SIG-M5 treated with dmso at 0.1 percent for 504 hours (cell line): ENCODE data around the gene ABCB6.

Source experiments
- DNase-seq: peaks from one replicate; lab custom pipeline; 2025; ENCODE audit not compliant: unreplicated experiment; lab: John Stamatoyannopoulos, UW

ABCB6 gene

DNA sequence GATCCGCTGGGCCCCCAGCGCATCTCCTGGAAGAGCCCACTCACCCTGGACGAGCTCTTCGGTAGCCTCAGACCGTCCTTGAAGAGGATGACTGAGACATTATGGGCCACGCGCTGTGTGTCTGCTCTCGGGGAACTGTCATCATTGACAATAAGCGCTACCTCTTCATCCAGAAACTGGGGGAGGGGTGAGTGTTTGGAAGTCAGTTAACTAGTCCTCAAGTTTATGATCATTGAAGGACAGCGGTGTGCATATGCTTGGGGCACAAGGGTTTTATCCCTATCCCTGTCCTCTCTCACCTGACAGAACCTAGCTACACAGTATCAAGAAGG, 27.1 kb upstream of the ABCB6 start:
- no peak for DNase-seq

DNA sequence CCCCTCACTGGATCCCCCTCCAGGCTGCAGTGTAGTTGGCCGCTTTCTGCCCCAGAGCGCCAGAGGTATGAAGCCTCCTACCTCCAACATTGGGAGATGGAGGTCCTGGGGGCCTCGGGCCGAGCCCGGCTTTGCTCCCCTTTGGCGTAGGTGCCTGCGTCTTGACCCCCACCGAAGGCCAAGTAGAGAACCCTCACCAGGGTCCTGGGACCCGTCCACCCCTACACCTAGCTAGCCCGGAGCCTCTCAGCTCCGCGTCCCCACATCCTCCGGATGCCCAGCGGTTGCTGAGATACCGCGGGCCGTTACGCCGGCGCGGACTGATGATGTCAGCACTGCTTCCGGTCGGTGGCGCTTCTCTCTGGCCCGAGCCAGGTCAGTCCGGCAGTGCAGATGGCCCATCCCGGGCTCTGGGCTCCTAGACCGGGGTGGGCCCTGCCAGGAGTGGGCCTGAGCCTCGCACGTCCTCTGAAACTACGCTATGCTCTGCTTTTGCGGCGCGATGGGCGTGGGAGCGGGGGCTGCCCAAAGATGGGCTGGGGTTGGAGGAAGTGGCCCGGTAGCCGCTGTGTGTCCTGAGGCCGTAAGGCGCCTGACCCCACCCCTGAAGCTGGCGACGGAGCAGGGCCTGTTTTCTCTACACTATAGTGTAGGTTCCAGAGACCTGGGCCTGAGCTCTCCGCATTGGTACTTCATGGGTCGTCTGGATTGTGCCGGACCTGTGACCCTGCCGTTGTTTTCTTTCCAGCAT, 26.6 kb upstream of the ABCB6 start, which contains the start of the genes GLB1L and STK16:
GLB1L (minus strand) TSS at position 297 of the 751 bp plus-strand sequence. CDS start 1,871 bp downstream, outside the sequence.
STK16 (plus strand) TSS at position 332 of the 751 bp plus-strand sequence. CDS start 521 bp downstream, outside the sequence.
- DNase-seq, result peak; percentile 75

DNA sequence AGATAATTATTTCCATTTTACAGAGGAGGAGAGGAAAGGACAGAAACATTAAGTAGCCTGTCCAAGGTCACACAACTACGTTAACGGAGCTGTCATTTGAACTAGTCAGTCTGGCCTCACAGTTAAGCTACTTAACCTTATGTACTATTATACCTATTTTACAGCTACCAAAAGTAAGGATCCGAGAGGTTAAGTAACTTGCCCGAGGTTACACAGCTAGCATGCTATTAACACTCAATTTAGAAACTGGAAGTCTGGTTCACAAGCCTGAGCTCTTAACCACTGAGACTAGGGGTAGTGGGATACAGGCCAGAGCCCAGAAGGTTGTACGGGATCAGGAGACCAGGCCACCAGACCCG, 26.0 kb upstream of the ABCB6 start:
- DNase-seq, result no peak

DNA sequence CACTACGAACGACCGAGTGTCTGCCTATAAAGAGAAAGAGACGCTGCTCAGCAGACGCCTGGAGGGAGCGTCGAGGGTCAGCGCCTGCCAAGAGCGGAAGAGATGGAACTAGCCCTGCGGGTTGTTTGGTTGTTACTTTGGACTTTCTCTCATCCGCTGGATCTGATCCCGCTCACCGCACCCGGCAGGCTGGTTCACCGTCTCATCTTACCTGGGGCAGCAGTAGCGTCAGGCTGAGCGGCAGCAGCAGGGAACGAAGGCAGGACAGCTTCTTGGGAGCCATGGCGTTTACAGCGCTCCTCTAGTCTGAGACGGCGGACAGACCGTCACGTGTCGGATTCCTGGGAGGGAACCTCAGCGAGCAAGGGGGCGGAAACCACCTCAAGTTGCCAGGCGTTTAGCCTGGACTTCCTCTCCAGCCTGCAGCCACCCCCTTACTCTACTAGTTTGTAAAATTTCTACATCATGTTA, 24.6 kb upstream of the ABCB6 start:
- no peak for DNase-seq

DNA sequence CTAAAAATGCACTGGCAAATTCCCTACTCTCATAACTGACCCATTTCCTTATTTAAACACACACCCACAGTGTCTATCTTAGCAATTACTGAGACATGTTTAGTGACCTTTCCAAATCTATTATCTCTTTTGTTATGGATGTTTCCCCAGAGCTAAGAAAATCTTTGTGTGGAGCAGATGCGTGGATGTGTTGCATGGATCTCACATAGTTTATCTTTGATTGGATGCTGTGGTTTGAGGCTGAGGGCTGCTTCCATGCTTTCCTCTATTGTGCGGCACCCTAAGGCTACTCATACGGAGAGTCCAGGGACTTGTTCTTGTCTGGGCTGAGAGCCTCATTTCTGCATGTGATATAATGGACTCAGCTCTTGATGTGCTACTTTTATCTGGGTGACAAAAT, 15.6 kb upstream of the ABCB6 start:
- no peak for DNase-seq

DNA sequence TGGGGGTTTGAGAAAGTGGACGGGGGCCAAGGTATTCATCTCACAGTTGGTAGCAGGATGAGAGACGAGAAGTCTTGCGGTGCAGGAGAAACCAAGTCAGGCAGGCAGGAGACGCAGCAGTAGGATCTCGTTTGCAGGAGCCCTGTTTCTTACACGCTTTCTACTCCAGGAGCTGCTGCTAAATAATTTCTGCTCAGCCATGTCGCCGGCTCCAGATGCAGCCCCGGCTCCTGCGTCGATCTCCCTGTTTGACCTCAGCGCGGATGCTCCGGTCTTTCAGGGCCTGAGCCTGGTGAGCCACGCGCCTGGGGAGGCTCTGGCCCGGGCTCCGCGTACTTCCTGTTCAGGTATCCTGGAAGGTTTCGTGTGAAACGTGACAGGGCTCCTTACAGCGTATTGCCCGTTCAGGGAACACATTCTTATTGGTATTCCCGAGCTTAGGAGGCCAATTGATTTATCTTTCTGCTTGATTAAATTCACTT, 11.3 kb upstream of the ABCB6 start:
- DNase-seq, result peak; percentile 43

DNA sequence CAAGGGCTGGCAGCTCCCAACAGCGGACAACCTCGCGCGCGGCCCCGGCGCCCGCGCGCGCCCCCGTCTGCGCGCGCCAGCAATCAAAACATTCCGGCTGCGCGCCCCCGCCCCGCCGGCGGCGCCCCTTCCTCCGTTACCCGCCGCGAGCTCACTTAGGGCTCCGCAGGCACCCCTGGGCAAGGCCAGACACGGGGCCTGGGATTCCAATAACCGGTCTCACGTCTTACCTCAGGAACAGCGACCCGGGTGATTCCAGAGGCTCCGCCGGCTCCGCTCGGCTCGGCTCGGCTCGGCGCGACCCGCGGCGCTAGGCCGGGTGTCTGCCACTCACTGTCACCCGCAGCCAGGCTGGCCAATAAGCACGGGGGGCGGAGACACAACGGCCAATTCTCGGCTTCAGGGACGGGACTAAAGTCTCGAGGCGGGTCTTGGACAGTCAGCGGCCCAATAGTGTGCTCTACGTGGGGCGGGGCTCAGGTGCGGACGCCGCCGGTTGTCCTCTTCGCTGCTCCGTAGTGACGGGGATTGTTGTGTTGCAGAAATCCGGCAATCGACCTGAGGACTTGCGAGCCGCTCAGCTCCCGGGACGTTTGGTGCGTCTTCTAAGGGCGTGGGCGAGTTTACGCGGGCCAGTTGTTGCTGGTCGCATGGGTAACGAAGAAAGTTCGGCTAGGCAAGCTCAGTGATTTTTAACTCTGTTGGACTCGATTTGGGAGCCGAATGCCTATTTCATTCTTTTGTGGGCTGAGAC, 10.7 kb upstream of the ABCB6 start, which contains the start of the genes ANKZF1 and ATG9A:
ANKZF1 (plus strand) TSS at position 502 of the 754 bp plus-strand sequence. CDS start 452 bp downstream, outside the sequence.
ATG9A (minus strand) TSS at position 332 of the 754 bp plus-strand sequence. CDS start 1,612 bp downstream, outside the sequence.
- DNase-seq, result peak; percentile 100

DNA sequence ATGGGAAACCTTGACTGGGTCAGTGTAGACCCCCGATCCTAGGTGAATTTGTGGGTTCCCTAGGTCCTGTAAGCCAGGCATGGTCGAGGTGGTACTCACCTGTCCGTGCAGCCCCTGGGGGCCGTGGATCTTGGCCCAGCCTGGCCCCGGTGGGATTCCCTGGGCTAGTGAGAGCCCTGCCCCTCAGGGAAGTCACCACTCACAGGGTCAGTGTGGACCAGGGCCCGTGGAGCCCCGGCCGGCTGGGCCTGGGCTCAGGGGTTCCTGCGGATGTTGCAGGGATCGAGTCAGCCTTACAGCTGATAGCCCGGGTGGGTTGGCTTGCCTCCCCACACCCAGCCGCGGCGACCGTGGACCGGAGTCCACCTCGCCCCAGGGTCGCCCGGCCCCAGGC, 10.2 kb upstream of the ABCB6 start:
- no peak for DNase-seq

DNA sequence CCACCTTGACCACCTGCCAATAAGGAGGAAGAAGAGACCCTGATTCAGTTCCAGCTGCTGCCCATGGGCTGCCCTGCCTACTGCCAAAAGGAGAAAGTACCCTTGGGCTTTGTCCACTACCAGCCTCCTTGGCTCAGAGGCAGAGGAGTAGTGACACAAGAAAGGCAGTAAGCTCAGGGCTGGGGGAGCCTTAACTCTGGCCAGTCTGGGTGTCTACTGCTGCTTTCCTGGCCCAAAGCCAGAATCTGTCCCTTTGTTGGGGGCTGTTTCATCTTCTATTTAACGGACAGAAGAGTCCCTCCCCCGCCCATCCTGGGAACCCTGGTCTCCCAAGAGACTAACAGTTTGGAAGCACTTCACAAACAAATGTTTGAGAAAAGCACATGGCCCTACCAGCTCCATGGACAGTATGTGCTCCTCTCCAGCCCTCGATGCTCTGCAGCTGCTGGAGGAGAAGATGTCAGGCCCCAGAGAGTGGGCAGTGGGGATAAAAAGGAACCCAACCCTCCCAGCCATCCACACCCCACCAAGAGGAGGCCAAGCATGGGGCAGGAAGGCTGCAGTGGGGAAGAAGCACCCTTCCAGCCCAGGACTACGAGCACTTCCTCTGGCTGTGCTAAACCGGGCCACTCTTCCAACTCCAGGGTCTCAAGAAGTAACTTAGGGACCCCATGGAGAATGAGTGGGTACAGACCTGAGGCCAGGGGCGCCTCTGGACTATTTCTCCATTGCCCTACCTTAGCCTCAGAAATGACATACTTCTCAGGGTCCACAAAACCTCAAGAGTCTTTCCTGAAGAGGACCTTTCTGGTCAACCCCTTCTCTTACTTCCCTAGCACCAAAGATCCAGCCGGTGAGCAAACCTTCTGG, 9.5 kb upstream of the ABCB6 start:
- DNase-seq, result peak; percentile 25

DNA sequence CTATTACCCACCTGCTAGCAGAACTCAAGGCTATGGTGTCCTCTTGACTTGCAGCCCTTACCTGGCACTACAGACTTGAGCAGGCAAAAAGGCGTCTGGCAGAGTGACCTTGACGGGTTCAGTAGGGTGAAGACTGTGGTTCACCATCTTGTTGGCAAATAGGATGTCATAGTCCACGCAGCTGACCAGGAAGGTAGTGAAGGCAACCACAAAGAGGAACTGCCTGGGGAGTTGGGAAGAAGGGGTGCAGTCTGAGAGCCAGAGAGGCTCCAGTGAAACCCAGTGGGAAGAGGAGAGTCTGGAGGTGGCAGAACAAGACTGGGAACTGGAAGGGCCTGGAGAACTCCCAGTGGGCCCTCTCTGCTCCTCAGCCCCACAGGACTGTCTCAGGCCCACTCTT, 6.6 kb upstream of the ABCB6 start:
- peak; percentile 59 for DNase-seq

DNA sequence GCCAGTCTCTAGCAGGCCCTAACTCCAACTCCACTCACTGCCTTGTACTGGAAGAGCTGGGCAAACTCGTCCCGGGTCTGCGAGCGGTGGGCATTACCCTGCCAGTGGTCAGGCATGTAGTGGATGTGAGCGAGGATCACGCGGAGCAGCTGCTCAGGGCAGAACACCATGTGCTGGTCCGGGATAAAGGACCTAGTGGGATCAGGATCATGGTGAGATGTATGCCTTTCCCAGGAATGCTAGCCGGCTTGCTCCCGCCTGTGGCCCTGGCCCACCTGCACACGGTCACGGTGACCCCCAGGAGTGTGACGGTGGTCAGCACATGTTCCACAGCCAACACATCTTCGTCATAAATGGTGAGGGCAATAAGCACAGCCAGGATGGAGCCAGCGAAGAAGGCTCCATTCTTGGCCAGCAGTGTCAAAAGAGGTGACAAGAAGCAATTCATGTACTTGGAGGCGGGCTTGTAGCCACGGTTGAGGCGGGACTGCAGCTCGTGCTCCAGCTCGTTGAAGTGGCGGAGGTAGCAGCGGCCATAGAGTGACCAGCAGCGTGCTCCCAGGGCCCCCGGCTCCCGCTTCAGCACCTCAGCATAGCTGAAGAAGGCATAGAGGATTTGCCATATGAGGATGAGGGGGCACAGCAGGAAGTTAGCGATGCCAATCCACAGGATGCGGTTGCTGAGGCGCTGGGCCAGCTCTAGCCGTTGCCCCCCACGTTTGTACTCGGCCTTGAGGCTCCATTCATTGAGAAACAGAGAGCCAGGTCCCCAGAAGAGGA, 5.3 kb upstream of the ABCB6 start:
- DNase-seq, result no peak

DNA sequence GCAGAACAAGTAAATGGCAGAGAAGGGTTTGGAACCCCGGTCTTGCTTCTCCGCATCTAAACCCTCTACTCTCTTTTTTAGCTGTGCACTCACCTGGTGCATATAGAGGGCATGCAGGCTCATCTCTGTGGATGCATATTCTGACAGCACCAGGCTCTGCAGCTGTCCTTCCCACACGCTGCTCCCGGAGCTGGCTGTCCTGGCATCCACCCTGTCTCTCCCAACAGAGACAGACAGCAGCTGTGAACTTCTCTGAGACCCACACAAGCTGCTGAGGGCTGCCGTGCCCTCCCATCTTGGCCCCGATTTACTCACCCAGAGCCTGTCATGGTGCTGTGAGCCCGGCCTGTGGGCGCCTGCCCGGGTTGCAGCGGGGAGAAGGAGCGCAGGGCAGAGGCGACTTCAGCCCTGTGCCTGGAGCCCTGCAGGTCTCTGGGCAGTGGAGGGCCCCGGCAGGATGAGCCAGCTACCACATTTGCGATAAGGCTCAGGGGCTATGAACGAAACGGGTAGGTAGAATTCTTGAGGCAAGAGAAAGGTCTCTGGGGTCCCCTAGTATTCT, 3.3 kb upstream of the ABCB6 start:
- no peak for DNase-seq

DNA sequence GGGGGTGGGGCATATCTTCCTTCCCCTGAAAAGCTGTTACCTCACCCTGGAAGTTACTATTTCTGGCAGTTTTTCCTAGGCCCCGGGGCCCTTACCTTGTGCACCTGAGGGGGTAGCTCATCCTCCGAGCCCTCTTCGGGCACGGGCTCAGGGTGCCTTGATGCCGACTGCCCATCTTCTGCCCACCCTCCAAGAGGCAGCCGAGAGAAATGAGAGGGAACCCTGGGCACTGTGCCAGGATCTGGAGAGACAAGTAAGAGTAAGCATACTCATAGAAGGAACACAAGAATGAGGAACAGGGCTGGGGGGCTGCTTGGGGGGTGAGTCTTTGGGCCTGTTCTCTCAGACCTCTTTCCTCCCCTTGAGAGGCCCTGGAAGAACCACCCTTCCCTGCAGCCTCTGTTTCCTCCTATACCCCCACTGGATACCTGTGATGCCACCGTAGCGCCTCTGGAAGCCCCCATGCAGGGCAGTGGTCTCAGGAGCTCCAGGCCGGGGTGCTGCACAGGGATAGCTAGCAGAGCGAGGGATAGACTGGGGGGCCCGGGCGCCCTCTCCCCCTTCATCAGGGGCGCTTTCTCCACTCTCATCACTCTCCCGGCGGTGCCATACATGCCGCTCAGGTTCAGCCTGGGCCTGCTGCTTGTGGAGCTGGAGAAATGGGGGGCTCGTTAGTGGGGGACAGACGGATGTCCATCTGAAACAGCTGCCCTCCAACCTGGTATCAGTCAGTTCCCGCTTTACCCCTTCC, 2.1 kb upstream of the ABCB6 start:
- DNase-seq, result no peak

DNA sequence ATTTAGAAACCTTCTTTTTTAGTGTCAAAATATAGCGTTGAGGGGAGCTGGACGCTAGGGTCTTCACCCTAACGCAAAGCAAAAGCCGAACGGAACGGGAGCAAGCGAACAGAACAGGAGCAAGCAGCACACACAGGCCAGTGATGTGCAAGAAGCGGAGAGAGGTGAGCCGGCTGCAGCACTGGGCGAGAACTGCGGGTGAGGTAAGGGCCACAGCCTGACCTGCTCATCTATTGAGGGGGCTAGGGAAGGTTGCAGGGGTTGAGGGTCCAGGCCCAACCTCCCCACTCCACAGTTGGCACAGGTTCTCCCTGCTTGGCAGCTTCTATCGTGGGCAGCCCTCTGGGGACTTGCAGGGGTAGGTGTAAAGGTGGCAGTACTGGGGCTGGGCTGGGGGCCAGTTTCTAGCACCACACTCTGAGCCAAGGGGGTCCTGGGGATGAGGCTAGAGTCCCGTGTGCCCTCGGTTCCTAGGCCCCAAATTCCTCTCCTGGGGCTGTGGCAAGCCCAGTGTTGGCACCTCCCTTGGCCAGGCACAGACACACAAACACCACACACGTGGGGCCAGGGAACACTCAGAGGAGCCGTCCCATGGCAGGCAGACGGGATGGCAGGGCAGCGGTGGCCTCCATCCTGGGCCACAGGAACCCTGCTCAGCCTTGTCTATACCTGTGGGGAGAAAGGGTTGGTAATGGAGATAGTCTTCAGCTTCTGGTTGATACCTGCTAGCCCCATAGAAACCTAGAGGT, 1.2 kb upstream of the ABCB6 start:
- no peak for DNase-seq

DNA sequence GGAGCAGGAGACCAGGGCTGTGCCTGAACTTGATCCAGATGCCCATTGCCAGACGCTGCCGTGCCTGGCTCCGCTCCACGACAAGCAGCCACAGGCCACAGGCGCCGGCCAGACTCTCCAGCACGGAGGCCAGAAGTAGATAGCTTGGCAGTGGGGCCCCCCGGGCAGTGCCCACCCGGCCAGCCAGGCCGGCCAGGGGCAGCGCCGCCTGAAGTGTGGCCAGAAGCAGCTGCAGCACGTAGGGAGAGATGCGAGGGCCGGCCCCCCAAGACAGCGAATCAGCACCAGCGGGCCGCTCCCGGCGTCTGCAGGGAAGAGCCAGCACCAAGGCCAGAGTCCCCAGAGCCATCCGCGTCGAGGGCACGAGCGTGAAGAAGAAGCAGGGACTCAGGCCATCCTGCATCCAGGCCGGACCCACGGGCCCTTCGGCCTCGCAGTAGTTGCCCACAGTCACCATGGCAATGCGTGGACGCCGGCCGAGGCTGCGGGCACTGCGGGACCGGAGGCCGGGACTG, 484 bp downstream of the ABCB6 start:
- DNase-seq, result no peak

DNA sequence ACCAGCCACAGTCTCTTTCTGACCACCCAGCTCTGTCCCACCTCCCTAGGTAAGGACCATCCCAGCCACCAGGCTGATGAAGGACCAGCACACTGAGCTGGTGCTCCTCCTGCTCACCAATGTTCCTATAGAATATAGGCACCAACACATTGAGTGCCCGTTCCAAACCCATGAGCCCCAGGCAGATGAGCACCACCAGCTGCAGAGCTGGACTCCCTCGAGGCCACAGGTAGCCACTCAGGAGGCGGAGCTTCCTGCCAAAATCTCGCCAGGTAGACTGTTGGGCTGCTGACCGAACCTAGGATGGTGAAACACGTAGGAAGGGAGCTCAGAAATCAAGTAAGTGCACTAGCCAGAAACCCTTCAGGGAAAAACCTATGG, 2.2 kb downstream of the ABCB6 start:
- DNase-seq, result no peak

DNA sequence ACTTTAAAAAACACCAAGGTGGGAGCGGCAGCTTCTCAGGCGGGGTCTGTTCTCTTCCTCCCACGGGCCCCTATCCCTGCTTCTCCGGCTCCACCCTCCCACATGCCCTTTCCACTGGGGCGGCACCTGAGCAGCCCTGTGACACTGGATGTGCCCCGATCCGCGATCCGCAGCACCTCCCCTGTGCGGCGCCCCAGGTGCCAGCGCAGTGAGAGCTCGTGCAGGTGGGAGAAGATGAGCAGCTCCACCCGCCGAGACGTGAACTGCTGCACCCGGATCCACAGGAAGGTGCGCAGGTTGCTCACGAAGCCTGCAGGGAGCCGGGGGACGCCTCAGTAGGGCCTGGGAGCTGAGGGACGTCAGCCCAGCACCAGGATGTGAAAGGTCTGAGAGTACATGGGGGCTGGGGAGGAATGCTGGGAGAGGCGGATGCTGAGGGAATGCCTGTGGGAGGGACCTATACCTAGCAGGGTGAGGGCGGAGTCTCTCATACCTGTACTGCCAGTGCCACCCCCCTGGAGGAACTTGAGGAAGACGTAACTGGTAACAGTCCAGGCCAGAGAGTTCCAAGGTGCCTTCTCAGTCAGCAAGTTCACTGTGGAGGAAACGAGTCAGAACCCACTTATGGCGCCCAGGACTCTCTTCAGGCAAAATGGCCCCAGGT, 2.8 kb downstream of the ABCB6 start:
- DNase-seq, result no peak

DNA sequence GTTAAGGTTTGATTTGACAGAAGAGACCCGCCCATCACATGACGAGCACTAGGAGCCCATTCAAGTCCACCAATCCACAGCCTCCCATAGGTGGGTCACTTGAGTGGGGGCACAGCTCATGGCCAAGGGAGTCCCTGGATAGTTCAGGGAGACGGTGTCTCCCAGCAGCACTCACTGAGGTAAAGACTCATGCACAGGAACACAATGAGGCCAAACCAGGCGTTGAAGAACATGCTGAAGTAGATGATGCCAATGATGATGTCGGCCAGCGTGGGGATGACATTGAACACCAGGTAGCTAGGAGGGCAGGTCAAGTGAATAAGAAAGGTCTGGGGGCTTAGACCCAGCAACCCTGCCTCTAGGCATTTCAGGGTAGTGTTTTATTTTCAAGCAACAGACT, 4.0 kb downstream of the ABCB6 start:
- no peak for DNase-seq
